Parathyroid adenoma (tissue), 2 donors: ENCODE measurements around the gene AGAP1.
"Not testable (repeated sequence)": the region's sequence is repeated elsewhere in the genome, so short reads cannot be mapped to it uniquely, and the experiment has no call there.

ENCODE experiments used
- H2AFZ ChIP-seq: fragments of 300-600 bp; sonication (generic); one replicate; pipeline ENCODE4 v1.7.0; 2017; ENCODE audit warnings: antibody characterized with exemption, mild to moderate bottlenecking
- H3K27ac ChIP-seq: fragments of 300-600 bp; sonication (generic); one replicate; pipeline ENCODE4 v1.7.0; 2017
- H3K27me3 ChIP-seq: fragments of 300-600 bp; sonication (generic); one replicate; pipeline ENCODE4 v1.7.0; 2017; ENCODE audit warnings: low read length; ENCODE audit not compliant: control insufficient read depth, insufficient read depth
- H3K36me3 ChIP-seq: fragments of 300-600 bp; sonication (generic); one replicate; pipeline ENCODE4 v1.7.0; 2017; ENCODE audit warnings: low read length; ENCODE audit not compliant: control insufficient read depth, insufficient read depth
- H3K4me1 ChIP-seq: fragments of 300-600 bp; sonication (generic); one replicate; pipeline ENCODE4 v1.7.0; 2017; ENCODE audit warnings: control low read depth
- H3K4me2 ChIP-seq: fragments of 300-600 bp; sonication (generic); one replicate; pipeline ENCODE4 v1.7.0; 2017; ENCODE audit warnings: low read length
- H3K4me3 ChIP-seq: fragments of 300-600 bp; sonication (generic); one replicate; pipeline ENCODE4 v1.7.0; 2017; ENCODE audit warnings: low read depth, low read length
- H3K79me2 ChIP-seq: fragments of 300-600 bp; sonication (generic); one replicate; pipeline ENCODE4 v1.7.0; 2017; ENCODE audit warnings: control low read depth
- H3K9ac ChIP-seq: fragments of 300-600 bp; sonication (generic); one replicate; pipeline ENCODE4 v1.7.0; 2017; ENCODE audit warnings: mild to moderate bottlenecking
- H3K9me3 ChIP-seq: fragments of 300-600 bp; sonication (generic); one replicate; pipeline ENCODE4 v1.7.0; 2017; ENCODE audit warnings: low read length; ENCODE audit not compliant: control insufficient read depth
- TF ChIP-seq, protein P1 (sequence below): fragments of 300-600 bp; sonication (generic); IDR thresholded peaks from one replicate; pipeline ENCODE4 v1.7.0; 2017; ENCODE audit warnings: antibody characterized with exemption, mild to moderate bottlenecking
- donor health status: primary hyperparathyroidism.

AGAP1 gene

DNA sequence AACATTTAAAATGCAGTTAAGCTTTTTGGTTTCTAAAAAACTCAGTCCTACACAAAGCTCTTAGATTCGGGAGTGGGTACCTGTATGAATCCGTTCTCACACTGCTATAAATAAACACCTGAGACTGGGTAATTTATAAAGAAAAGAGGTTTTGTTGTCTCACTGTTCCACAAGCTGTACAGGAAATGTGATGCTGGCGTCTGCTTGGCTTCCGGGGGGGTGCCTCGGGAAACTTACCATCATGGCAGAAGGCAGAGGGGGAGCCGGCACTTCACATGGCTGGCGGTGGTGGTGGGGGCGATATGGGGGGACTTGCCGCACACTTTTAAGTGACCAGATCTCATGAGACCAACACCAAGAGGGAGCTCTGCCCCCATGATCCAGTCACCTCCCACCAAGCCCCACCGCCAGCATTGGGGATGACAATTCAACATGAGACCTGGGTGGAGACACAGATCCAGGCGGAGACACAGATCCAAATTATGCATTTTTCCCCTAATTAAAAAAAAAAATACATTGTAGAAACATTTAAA is 451.8 kb downstream of the AGAP1 start:
- Histone ChIP-seq H3K9me3 (no peaks in the 10 kb centered on the region), H3K4me1 (no peaks in the 10 kb centered on the region), H3K27ac (no peak overlapping the region), H3K9ac (no peak overlapping the region), H3K27me3 (no peaks in the 10 kb centered on the region), H3K79me2 (no peaks in the 10 kb centered on the region), H3K36me3 (no peaks in the 10 kb centered on the region), H3K4me3 (no peak overlapping the region), H3K4me2 (no peak overlapping the region), H2AFZ (no peak overlapping the region)
- TF ChIP-seq, protein P1, sequence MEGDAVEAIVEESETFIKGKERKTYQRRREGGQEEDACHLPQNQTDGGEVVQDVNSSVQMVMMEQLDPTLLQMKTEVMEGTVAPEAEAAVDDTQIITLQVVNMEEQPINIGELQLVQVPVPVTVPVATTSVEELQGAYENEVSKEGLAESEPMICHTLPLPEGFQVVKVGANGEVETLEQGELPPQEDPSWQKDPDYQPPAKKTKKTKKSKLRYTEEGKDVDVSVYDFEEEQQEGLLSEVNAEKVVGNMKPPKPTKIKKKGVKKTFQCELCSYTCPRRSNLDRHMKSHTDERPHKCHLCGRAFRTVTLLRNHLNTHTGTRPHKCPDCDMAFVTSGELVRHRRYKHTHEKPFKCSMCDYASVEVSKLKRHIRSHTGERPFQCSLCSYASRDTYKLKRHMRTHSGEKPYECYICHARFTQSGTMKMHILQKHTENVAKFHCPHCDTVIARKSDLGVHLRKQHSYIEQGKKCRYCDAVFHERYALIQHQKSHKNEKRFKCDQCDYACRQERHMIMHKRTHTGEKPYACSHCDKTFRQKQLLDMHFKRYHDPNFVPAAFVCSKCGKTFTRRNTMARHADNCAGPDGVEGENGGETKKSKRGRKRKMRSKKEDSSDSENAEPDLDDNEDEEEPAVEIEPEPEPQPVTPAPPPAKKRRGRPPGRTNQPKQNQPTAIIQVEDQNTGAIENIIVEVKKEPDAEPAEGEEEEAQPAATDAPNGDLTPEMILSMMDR, result no peak

DNA sequence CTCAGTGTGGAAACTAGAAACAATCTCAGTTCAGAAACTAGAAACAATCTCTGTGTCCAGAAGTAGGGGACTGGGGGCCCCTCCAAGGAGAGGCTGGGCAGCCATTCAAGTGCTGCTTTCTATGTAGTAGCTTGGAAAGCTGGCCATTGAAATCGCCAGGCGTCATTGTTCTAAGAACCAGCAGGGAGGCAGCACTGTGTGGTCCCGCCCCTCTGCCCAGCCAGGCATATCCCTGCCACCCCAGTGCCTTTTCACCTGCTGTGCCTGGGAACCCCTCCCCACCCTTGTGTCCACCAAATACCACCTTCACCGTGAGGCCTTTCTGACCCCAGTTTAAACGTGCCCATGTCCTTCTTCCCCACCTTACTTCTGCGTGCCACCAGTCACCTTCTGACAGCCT is 452.7 kb downstream of the AGAP1 start:
- Histone ChIP-seq H3K4me1 (peaks cover 2% of the 10 kb centered on the region), H3K4me3 (no peak overlapping the region), H3K4me2 (no peak overlapping the region), H3K79me2 (no peaks in the 10 kb centered on the region), H3K36me3 (no peaks in the 10 kb centered on the region), H3K27ac (no peak overlapping the region), H3K9me3 (no peaks in the 10 kb centered on the region), H3K9ac (no peak overlapping the region), H3K27me3 (no peaks in the 10 kb centered on the region), H2AFZ (no peak overlapping the region)
- TF ChIP-seq, protein P1, result no peak

DNA sequence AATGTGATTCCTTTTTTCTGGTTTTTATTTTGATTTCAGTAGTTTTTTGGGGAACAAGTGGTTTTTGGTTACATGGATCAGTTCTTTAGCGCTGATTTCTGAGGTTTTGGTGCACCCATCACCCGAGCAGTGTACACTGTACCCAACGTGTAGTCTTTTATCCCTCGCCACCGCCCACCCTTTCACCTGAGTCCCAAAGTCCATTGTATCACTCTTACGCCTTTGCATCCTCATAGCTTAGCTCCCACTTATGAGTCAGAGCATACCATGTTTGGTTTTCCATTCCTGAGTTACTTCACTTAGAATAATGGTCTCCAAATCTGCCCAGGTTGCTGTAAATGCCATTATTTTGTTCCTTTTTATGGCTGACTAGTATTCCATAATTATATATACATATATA is 453.2 kb downstream of the AGAP1 start:
- H3K4me1 ChIP-seq, H3K9ac ChIP-seq, H2AFZ ChIP-seq, H3K79me2 ChIP-seq, H3K4me3 ChIP-seq, H3K9me3 ChIP-seq, H3K27ac ChIP-seq, H3K4me2 ChIP-seq, H3K36me3 ChIP-seq, H3K27me3 ChIP-seq: not testable (repeated sequence)

DNA sequence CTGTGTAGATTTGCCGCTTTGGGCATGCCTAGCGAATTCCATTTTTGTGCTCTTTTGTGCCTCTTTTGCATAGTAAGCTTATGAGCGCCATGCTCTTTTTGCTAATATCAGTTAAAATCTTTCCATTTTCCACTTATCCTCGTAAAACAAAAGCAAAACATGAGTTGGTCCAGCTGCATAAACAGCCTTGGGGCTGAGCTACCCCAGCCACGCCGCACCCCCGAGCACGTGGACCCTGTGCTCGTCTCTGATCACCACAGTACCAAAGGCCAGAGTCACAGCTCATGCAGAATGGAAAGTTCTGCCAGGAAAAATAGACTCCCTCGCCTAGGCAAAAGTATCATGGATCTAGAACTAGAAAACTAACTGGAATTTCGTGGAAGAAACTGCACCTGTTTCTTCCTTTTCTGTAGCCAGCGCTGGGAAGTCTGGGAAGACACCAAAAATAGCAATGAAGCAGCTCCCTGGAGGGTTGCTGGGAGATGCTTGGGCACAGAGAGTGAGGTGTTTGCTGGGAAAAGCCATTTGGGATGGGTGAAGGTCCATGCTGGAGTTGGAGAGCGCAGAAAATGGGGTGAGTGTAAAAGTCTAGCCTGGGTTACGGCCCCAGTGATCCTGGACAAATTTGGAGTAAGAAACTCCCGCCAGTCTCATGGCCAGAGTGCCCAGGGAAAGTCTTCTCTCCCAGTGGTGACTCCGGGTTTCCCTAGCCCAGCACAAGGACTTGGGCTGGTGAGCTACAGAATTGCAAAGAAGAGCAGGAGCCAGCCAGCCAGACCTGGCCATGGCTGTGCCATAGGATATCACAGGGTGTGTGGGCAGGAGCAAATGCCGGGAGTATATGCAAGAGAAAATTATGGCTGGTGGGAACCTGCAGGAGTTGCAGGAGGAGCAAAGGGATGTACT is 456.0 kb downstream of the AGAP1 start:
- no peaks in the 10 kb centered on the region for H3K36me3 ChIP-seq
- no peak overlapping the region for H3K4me3 ChIP-seq
- peaks cover 3% of the 10 kb centered on the region for H3K4me1 ChIP-seq
- no peaks in the 10 kb centered on the region for H3K79me2 ChIP-seq
- TF ChIP-seq, protein P1, result no peak
- H3K9me3 ChIP-seq, result no peaks in the 10 kb centered on the region
- no peak overlapping the region for H3K4me2 ChIP-seq
- no peak overlapping the region for H3K27ac ChIP-seq
- no peak overlapping the region for H2AFZ ChIP-seq
- H3K27me3 ChIP-seq, result no peaks in the 10 kb centered on the region
- no peak overlapping the region for H3K9ac ChIP-seq

DNA sequence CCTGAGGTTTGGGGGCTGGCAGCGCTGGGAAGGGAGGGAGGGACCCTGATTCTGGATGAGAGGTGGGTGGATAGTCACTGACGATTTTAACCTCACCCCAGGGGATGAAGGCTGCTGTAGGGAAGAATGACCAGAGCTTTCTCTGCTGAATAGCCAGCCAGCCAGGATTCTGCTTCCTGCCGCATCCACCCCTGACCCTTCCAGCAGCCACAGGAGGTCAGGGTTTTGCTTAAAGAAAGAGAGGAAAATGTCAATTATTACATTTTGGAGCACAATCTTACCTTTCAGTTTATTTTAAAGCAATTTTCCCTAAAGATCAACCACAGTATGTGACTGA is 456.6 kb downstream of the AGAP1 start:
- no peak overlapping the region for H3K9ac ChIP-seq
- H3K4me3 ChIP-seq, result no peak overlapping the region
- no peak overlapping the region for H3K27ac ChIP-seq
- no peaks in the 10 kb centered on the region for H3K36me3 ChIP-seq
- no peak overlapping the region for H3K4me2 ChIP-seq
- H3K4me1 ChIP-seq, result peaks cover 3% of the 10 kb centered on the region
- TF ChIP-seq, protein P1, result no peak
- H3K9me3 ChIP-seq, result no peaks in the 10 kb centered on the region
- H3K27me3 ChIP-seq, result no peaks in the 10 kb centered on the region
- no peaks in the 10 kb centered on the region for H3K79me2 ChIP-seq
- H2AFZ ChIP-seq, result no peak overlapping the region
